ENCODE results near the gene GADD45B. TPM values are rescaled to one million over a fixed set of nuclear protein-coding genes. Genes with fewer than 3 reads are reported as not detected.

GADD45B gene
- total and polyA plus RNA-seq, 8 donors = 7.5 to 73.5 (median 14.4) TPM

GRCh38 chr19:2494084-2494446 is 18.1 kb downstream of the GADD45B start:
- TF ChIP-seq, protein P1, sequence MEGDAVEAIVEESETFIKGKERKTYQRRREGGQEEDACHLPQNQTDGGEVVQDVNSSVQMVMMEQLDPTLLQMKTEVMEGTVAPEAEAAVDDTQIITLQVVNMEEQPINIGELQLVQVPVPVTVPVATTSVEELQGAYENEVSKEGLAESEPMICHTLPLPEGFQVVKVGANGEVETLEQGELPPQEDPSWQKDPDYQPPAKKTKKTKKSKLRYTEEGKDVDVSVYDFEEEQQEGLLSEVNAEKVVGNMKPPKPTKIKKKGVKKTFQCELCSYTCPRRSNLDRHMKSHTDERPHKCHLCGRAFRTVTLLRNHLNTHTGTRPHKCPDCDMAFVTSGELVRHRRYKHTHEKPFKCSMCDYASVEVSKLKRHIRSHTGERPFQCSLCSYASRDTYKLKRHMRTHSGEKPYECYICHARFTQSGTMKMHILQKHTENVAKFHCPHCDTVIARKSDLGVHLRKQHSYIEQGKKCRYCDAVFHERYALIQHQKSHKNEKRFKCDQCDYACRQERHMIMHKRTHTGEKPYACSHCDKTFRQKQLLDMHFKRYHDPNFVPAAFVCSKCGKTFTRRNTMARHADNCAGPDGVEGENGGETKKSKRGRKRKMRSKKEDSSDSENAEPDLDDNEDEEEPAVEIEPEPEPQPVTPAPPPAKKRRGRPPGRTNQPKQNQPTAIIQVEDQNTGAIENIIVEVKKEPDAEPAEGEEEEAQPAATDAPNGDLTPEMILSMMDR (IDR thresholded peaks at IDR 0.05) = no peak
- ATAC-seq (no peak), DNase-seq (no peak)
- H3K27me3 ChIP-seq = peaks cover 0 to 44% of the 10 kb centered on the region in 2 donors
- intact Hi-C loops (cut with DNase I) = no loop called here
- H3K27ac ChIP-seq = no peak overlapping the region
- H3K4me1 ChIP-seq = peaks cover 30 to 60% of the 10 kb centered on the region in 2 donors
- H3K4me3 ChIP-seq = peak overlapping the region in 1 of 2 donors; percentile 53
- H3K36me3 ChIP-seq = no peaks in the 10 kb centered on the region
- H3K9me3 ChIP-seq = no peaks in the 10 kb centered on the region

- Histone ChIP-seq H3K9me3 (no peaks in the 10 kb centered on the region), H3K27ac (peak overlapping the region; percentile 81 to 88), H3K27me3 (peaks cover 0 to 39% of the 10 kb centered on the region in 2 donors), H3K4me1 (peaks cover 28 to 56% of the 10 kb centered on the region in 2 donors), H3K36me3 (no peaks in the 10 kb centered on the region), H3K4me3 (peak overlapping the region; percentile 44 to 53)
- DNase-seq (peak; percentile 60 to 91 (median 79)), ATAC-seq (peak; percentile 64)
- intact Hi-C loops (cut with DNase I) = no loop called here
- TF ChIP-seq, protein P1 (IDR thresholded peaks at IDR 0.05) = no peak
These were observed 18.7 kb downstream of the GADD45B start for GRCh38 chr19:2494447-2495129.

GRCh38 chr19:2495130-2495641 is 19.3 kb downstream of the GADD45B start:
- intact Hi-C loops (cut with DNase I) = no loop called here
- Histone ChIP-seq H3K9me3 (no peaks in the 10 kb centered on the region), H3K27me3 (peaks cover 0 to 33% of the 10 kb centered on the region in 2 donors), H3K36me3 (no peaks in the 10 kb centered on the region), H3K4me1 (peaks cover 25 to 52% of the 10 kb centered on the region in 2 donors), H3K27ac (peak overlapping the region; percentile 81 to 88), H3K4me3 (peak overlapping the region; percentile 44 to 53)
- TF ChIP-seq, protein P1 (IDR thresholded peaks at IDR 0.05) = no peak
- ATAC-seq (peak; percentile 88), DNase-seq (peak in 3 of 4 donors; percentile 83 to 92 (median 90))

DNA sequence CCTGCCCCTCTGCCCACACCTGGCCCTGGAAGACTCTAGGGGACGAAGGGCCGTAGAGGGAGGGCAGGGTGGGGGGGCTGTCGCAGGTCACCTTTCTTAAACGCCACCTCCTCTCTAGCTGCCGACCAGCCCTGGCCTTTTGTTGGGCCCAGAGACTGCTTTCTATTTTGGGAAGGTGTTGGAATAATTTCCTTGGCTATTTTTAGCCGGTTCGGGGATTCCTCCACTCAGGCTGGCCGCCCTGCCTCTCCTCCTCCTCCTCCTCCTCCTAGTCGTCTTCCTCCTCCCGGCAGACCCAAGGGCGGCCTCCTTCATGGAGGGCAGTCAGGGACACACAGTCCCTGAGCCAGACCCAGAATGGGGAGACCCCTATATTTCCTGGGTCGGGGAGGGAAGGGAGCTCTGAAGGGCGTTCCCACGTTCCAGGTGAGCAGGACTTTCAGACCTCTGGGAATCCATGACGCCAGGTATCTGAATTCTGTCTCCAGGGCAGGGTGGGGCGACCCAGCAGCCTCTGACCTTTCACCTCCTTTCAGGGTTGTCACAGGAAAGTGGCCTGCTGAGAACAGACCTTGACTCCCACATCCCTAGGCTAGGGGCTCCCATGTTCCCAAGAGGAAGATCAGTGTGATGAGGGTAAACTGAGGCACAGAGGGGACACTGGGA is 19.9 kb downstream of the GADD45B start:
- intact Hi-C loops (cut with DNase I) = no loop called here
- ATAC-seq = no peak
- peaks cover 0 to 27% of the 10 kb centered on the region in 2 donors for H3K27me3 ChIP-seq
- H3K9me3 ChIP-seq = no peaks in the 10 kb centered on the region
- peak overlapping the region; percentile 44 to 53 for H3K4me3 ChIP-seq
- H3K4me1 ChIP-seq = peaks cover 23 to 46% of the 10 kb centered on the region in 2 donors
- TF ChIP-seq, protein P1 (IDR thresholded peaks at IDR 0.05) = no peak
- H3K27ac ChIP-seq = peak overlapping the region; percentile 81 to 88
- no peaks in the 10 kb centered on the region for H3K36me3 ChIP-seq
- DNase-seq = peak in 2 of 4 donors; percentile 56 to 73

DNA sequence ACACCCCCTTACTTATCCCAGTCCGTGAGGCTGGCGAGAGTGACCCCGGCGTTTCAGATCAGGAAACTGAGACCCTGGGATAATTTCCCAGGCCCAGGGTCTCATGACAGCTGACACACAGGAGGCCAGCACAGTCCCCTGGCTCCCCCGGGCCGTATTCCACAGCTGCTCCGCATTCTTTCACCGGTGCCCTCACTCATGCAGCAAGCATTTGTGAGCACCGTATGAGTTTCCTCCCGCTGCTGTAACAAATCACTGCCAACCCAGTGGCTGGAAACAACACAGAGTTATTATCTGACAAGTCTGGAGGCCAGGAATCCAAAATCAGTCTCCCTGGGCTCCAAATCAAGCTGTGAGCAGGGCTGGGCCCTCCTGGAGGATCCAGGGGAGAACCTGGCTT is 21.3 kb downstream of the GADD45B start:
- intact Hi-C loops (cut with DNase I) = no loop called here
- H3K27me3 ChIP-seq = peaks cover 0 to 17% of the 10 kb centered on the region in 2 donors
- no peak for DNase-seq
- H3K36me3 ChIP-seq = no peaks in the 10 kb centered on the region
- H3K4me3 ChIP-seq = no peak overlapping the region
- H3K27ac ChIP-seq = no peak overlapping the region
- TF ChIP-seq, protein P1 (IDR thresholded peaks at IDR 0.05) = no peak
- ATAC-seq = no peak
- no peaks in the 10 kb centered on the region for H3K9me3 ChIP-seq
- peaks cover 13 to 33% of the 10 kb centered on the region in 2 donors for H3K4me1 ChIP-seq

Measured in left lung (tissue), 10 donors.